ENCODE measurements around the gene SORCS1. TPM values are rescaled to one million over a fixed set of nuclear protein-coding genes. Genes with fewer than 3 reads are reported as not detected.

SORCS1 gene
- total RNA-seq, 3 donors from 2014 or later = 0.73 to 3.3 (median 2.9) TPM

GRCh38 chr10:106559442-106559841, 605.1 kb downstream of the SORCS1 start:
- no peaks in the 10 kb centered on the region for H3K9me3 ChIP-seq
- intact Hi-C loops (cut with DNase I; ENCODE audit: low total_unique reads) = no loop called here

GRCh38 chr10:106557951-106558733, 606.4 kb downstream of the SORCS1 start:
- DNase-seq (ENCODE audit: low spot score in 2 of 2) = no peak
- H3K27ac ChIP-seq = no peak overlapping the region
- no peaks in the 10 kb centered on the region for H3K27me3 ChIP-seq
- intact Hi-C loops (cut with DNase I; ENCODE audit: low total_unique reads) = no loop called here
- TF ChIP-seq CTCF (IDR thresholded peaks at IDR 0.05) (no peak), POLR2A (IDR thresholded peaks at IDR 0.05) (no peak), POLR2AphosphoS5 (IDR thresholded peaks at IDR 0.05) (no peak)
- H3K36me3 ChIP-seq = no peaks in the 10 kb centered on the region
- H3K9me3 ChIP-seq = no peaks in the 10 kb centered on the region
- H3K4me1 ChIP-seq = no peaks in the 10 kb centered on the region
- no peak overlapping the region for H3K4me3 ChIP-seq

More at GRCh38 chr10:106559442-106559841, 605.1 kb downstream of the SORCS1 start:
- Histone ChIP-seq H3K4me3 (no peak overlapping the region), H3K36me3 (no peaks in the 10 kb centered on the region), H3K27me3 (no peaks in the 10 kb centered on the region), H3K4me1 (no peaks in the 10 kb centered on the region), H3K27ac (no peak overlapping the region)
- no peak for DNase-seq (ENCODE audit: low spot score in 2 of 2)
- TF ChIP-seq POLR2A (IDR thresholded peaks at IDR 0.05) = no peak
- no peak for TF ChIP-seq POLR2AphosphoS5 (IDR thresholded peaks at IDR 0.05)
- no peak for TF ChIP-seq CTCF (IDR thresholded peaks at IDR 0.05)

GRCh38 chr10:106557053-106557452, 607.5 kb downstream of the SORCS1 start:
- Histone ChIP-seq H3K27ac (no peak overlapping the region), H3K36me3 (no peaks in the 10 kb centered on the region)
- intact Hi-C loops (cut with DNase I; ENCODE audit: low total_unique reads) = no loop called here

GRCh38 chr10:106555599-106555998, 608.9 kb downstream of the SORCS1 start:
- H3K9me3 ChIP-seq = no peaks in the 10 kb centered on the region
- no peaks in the 10 kb centered on the region for H3K4me1 ChIP-seq
- H3K27ac ChIP-seq = no peak overlapping the region
- TF ChIP-seq POLR2AphosphoS5 (IDR thresholded peaks at IDR 0.05) (no peak), CTCF (IDR thresholded peaks at IDR 0.05) (no peak), POLR2A (IDR thresholded peaks at IDR 0.05) (no peak)
- no peak for DNase-seq (ENCODE audit: low spot score in 2 of 2)
- intact Hi-C loops (cut with DNase I; ENCODE audit: low total_unique reads) = no loop called here
- H3K36me3 ChIP-seq = no peaks in the 10 kb centered on the region
- no peak overlapping the region for H3K4me3 ChIP-seq
- no peaks in the 10 kb centered on the region for H3K27me3 ChIP-seq

More at GRCh38 chr10:106557053-106557452, 607.5 kb downstream of the SORCS1 start:
- H3K27me3 ChIP-seq = no peaks in the 10 kb centered on the region
- TF ChIP-seq POLR2AphosphoS5 (IDR thresholded peaks at IDR 0.05) = no peak
- no peak for TF ChIP-seq CTCF (IDR thresholded peaks at IDR 0.05)
- no peak for TF ChIP-seq POLR2A (IDR thresholded peaks at IDR 0.05)
- DNase-seq (ENCODE audit: low spot score in 2 of 2) = no peak
- H3K4me1 ChIP-seq = no peaks in the 10 kb centered on the region
- no peak overlapping the region for H3K4me3 ChIP-seq
- no peaks in the 10 kb centered on the region for H3K9me3 ChIP-seq

- H3K9me3 ChIP-seq = no peaks in the 10 kb centered on the region
- no peak for TF ChIP-seq POLR2A (IDR thresholded peaks at IDR 0.05)
- no peak for TF ChIP-seq POLR2AphosphoS5 (IDR thresholded peaks at IDR 0.05)
- TF ChIP-seq CTCF (IDR thresholded peaks at IDR 0.05) = no peak
- no peak overlapping the region for H3K4me3 ChIP-seq
- intact Hi-C loops (cut with DNase I; ENCODE audit: low total_unique reads) = no loop called here
- no peak overlapping the region for H3K27ac ChIP-seq
- no peaks in the 10 kb centered on the region for H3K4me1 ChIP-seq
- no peaks in the 10 kb centered on the region for H3K36me3 ChIP-seq
- no peaks in the 10 kb centered on the region for H3K27me3 ChIP-seq
- no peak for DNase-seq (ENCODE audit: low spot score in 2 of 2)
Measured at GRCh38 chr10:106551501-106552062, 612.9 kb downstream of the SORCS1 start.
